Measurements from ENCODE around the gene CAPN11. TPM values are rescaled to one million over a fixed set of nuclear protein-coding genes. Genes with fewer than 3 reads are reported as not detected.
"Not testable (repeated sequence)": the region's sequence is repeated elsewhere in the genome, so short reads cannot be mapped to it uniquely, and the experiment has no call there.

Gene CAPN11
- total RNA-seq, 2 experiments from 2014 or later = not detected

- Histone ChIP-seq H3K9me3 (ENCODE audit: low read length) (no peaks in the 10 kb centered on the region), H2AFZ (ENCODE audit: low read length) (no peak overlapping the region), H3K4me3 (ENCODE audit: low read depth, low read length, poor library complexity, severe bottlenecking) (no peak overlapping the region), H3K36me3 (ENCODE audit: insufficient read depth, low read length) (peaks cover 75% of the 10 kb centered on the region), H3K79me2 (ENCODE audit: insufficient read depth, low read depth, low read length) (peaks cover 13% of the 10 kb centered on the region; the same call in 1 of the 2 replicates), H3K27ac (ENCODE audit: low read depth, low read length, poor library complexity, severe bottlenecking) (no peak overlapping the region), H3K4me2 (ENCODE audit: low read length) (no peak overlapping the region), H3K4me1 (ENCODE audit: insufficient read depth, low read length, poor library complexity, severe bottlenecking) (peaks cover 28% of the 10 kb centered on the region), H3K9me2 (ENCODE audit: insufficient read depth, low read length) (no peaks in the 10 kb centered on the region), H4K20me1 (ENCODE audit: insufficient read depth, low read length) (no peaks in the 10 kb centered on the region)
- DNase-seq (ENCODE audit: low spot score) = no peak
- POLR2A ChIA-PET = interaction anchor here (0.6 kb wide), 2 partner anchors 11 to 13 kb away, joined by 3 to 5 read pairs; no protein-coding TSS in a partner anchor
- CTCF ChIA-PET (ENCODE audit: unreplicated experiment) = no interaction called here
- TF ChIP-seq CTCF (conservative IDR thresholded peaks at IDR 0.05; ENCODE audit: low read length) (no peak), EZH2phosphoT487 (IDR thresholded peaks at IDR 0.05; ENCODE audit: borderline replicate concordance, low read depth, low read length) (no peak)
- no TSS peak for BruUV-seq (replicated peaks)
- intact Hi-C loops (cut with micrococcal nuclease; ENCODE audit: unreplicated experiment) = no loop called here
These were observed 71.5 kb downstream of the CAPN11 start for GRCh38 chr6:44230034-44230675.

GRCh38 chr6:44231426-44231825 is 72.8 kb downstream of the CAPN11 start:
- H4K20me1 ChIP-seq (ENCODE audit: insufficient read depth, low read length); H3K4me3 ChIP-seq (ENCODE audit: low read depth, low read length, poor library complexity, severe bottlenecking); DNase-seq (ENCODE audit: low spot score); H3K27ac ChIP-seq (ENCODE audit: low read depth, low read length, poor library complexity, severe bottlenecking); H3K4me2 ChIP-seq (ENCODE audit: low read length); H3K9me3 ChIP-seq (ENCODE audit: low read length); H3K79me2 ChIP-seq (ENCODE audit: insufficient read depth, low read depth, low read length); CTCF ChIA-PET (ENCODE audit: unreplicated experiment); H2AFZ ChIP-seq (ENCODE audit: low read length); POLR2A ChIA-PET; H3K9me2 ChIP-seq (ENCODE audit: insufficient read depth, low read length); intact Hi-C loops (cut with micrococcal nuclease; ENCODE audit: unreplicated experiment); BruUV-seq (replicated peaks): not testable (repeated sequence)
- peaks cover 15% of the 10 kb centered on the region for H3K4me1 ChIP-seq (ENCODE audit: insufficient read depth, low read length, poor library complexity, severe bottlenecking)
- peaks cover 86% of the 10 kb centered on the region for H3K36me3 ChIP-seq (ENCODE audit: insufficient read depth, low read length)

GRCh38 chr6:44232676-44233566 is 74.3 kb downstream of the CAPN11 start:
- Histone ChIP-seq H4K20me1 (ENCODE audit: insufficient read depth, low read length) (no peaks in the 10 kb centered on the region), H3K36me3 (ENCODE audit: insufficient read depth, low read length) (peaks cover 79% of the 10 kb centered on the region), H3K27ac (ENCODE audit: low read depth, low read length, poor library complexity, severe bottlenecking) (peak overlapping the region; percentile 25), H3K79me2 (ENCODE audit: insufficient read depth, low read depth, low read length) (no peaks in the 10 kb centered on the region), H3K4me1 (ENCODE audit: insufficient read depth, low read length, poor library complexity, severe bottlenecking) (peaks cover 21% of the 10 kb centered on the region), H3K9me2 (ENCODE audit: insufficient read depth, low read length) (no peaks in the 10 kb centered on the region), H3K9me3 (ENCODE audit: low read length) (no peaks in the 10 kb centered on the region), H2AFZ (ENCODE audit: low read length) (no peak overlapping the region), H3K4me2 (ENCODE audit: low read length) (no peak overlapping the region), H3K4me3 (ENCODE audit: low read depth, low read length, poor library complexity, severe bottlenecking) (no peak overlapping the region)
- no peak for DNase-seq (ENCODE audit: low spot score)
- CTCF ChIA-PET (ENCODE audit: unreplicated experiment) = interaction anchor here (1.0 kb wide), 1 partner anchor 8 kb away, joined by 3 read pairs; no protein-coding TSS in a partner anchor
- POLR2A ChIA-PET = no interaction called here
- TF ChIP-seq EZH2phosphoT487 (IDR thresholded peaks at IDR 0.05; ENCODE audit: borderline replicate concordance, low read depth, low read length) (no peak), CTCF (conservative IDR thresholded peaks at IDR 0.05; ENCODE audit: low read length) (no peak)
- no TSS peak for BruUV-seq (replicated peaks)
- intact Hi-C loops (cut with micrococcal nuclease; ENCODE audit: unreplicated experiment) = no loop called here

Measured in OCI-LY7 (cell line).